ENCODE results near the gene ASIC4.

- no peak for TF ChIP-seq KDM1A (IDR thresholded peaks at IDR 0.05; ENCODE audit: borderline replicate concordance, low read length)
- no peak for TF ChIP-seq CBX5 (IDR thresholded peaks at IDR 0.05; ENCODE audit: low read depth, low read length)
- no peak for TF ChIP-seq SUZ12 (IDR thresholded peaks at IDR 0.05; ENCODE audit: low read length)
- no peak for TF ChIP-seq TCF12 (IDR thresholded peaks at IDR 0.05; ENCODE audit: low read depth, low read length)
- no peak for TF ChIP-seq CTCF (IDR thresholded peaks at IDR 0.05; ENCODE audit: control extremely low read depth in 1 of 3, insufficient read depth in 1 of 3, low read depth in 1 of 3, low read length in 3 of 3)
- no peak for TF ChIP-seq CEBPB (IDR thresholded peaks at IDR 0.05; ENCODE audit: low read depth, low read length)
- TF ChIP-seq JUN (IDR thresholded peaks at IDR 0.05; ENCODE audit: low read depth, low read length), result no peak
- TF ChIP-seq EZH2 (IDR thresholded peaks at IDR 0.05; ENCODE audit: low read depth, low read length, severe bottlenecking), result no peak
- no peak for TF ChIP-seq BACH1 (IDR thresholded peaks at IDR 0.05; ENCODE audit: low read length)
- no peak for TF ChIP-seq NRF1 (IDR thresholded peaks at IDR 0.05; ENCODE audit: low read depth, low read length)
Measured at GRCh38 chr2:219483451-219484342, 30.6 kb upstream of the ASIC4 start.
